Fibroblast of skin of abdomen (primary cell): ENCODE data around the gene GPSM1.
"Not testable (repeated sequence)": the region's sequence is repeated elsewhere in the genome, so short reads cannot be mapped to it uniquely, and the experiment has no call there.

Experiments used
- DNase-seq: peaks from one replicate; pipeline ENCODE4 v3.0.0-alpha.2; 2013

The GPSM1 gene

DNA sequence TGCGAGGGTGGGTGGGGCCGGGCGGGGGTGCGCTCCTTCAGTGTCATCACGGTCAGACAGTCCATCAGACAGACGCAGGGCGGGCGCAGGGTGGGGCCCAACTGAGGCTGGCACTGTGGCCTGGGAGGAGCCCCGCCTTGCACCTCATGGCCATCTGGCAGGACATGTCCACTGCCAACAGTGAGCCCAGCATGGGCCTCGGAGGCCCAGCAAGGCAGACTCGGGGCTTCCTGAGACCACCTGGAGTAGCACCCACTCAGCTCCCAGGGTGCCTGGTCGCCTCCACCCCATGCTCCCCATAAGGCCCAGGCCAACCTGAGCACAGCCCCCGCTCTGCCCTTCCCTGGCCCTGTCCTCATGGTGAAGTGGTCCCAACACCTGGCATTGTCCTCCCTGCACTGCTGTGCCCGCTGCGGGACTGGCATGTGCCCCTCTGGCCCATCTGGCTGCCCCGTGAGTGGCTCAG, 8.5 kb upstream of the GPSM1 start:
- no peak for DNase-seq

DNA sequence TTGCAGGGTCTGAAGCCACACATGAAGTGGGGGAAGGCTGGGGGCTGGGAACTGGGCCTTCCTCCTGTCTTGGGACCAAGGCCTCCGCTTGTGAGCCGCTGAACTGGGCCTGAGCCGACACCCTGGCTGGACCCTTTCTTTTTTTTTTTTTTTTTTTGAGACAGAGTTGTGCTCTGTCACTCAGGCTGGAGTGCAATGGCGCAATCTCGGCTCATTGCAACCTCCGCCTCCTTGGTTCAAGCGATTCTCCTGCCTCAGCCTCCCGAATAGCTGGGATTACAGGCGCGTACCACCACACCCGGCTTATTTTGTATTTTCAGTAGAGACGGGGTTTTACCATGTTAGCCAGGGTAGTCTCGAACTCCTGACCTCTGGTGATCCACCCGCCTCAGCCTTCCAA, 8.1 kb upstream of the GPSM1 start:
- not testable (repeated sequence) for DNase-seq

DNA sequence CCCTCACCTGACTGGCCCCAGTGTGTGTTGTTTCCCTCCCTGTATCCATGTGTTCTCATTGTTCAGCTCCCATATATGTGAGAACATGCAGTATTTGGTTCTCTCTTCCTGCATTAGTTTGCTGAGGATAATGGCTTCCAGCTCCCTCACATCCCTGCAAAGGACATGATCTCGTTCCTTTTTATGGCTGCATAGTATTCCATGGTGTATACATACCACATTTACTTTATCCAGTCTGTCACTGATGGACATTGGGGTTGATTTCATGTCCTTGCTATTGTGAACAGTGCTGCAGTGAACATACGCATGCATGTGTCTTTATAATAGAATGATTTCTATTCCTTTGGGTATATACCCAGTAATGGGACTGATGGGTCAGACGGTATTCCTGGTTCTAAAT, 7.4 kb upstream of the GPSM1 start:
- not testable (repeated sequence) for DNase-seq

DNA sequence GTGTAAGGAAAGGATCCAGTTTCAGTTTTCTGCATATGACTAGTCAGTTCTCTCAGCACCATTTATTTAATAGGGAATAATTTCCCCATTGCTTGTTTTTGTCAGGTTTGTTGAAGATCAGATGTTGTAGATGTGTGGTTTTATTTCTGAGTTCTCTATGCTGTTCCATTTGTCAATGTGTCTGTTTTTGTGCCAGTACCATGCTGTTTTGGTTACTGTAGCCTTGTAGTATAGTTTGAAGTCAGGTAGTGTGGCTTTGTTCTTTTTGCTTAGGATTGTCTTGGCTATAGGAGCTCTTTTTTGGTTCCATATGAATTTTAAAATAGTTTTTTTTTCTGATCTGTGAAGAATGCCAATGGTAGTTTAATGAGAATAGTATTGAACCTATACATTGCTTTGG, 6.4 kb upstream of the GPSM1 start:
- DNase-seq, result not testable (repeated sequence)

DNA sequence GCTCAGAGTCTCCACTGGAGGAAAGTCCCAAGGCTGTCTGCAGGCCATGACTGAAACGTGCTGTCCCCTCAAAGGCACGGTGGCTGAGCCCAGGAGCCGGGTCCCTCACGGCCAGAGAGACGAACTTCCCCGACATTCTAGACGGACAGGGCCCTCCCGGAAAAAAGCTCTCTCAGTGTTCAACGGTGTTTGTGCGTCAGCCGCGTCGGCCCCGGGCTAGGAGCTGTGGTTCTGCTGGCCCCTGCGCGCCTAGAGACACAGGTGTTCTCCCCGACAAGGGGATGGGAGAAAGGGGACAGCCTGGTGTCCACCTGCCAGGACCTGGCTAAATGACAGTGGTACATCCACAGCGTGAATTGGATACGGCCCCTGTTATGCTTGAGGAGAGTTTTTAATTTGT, 5.8 kb upstream of the GPSM1 start:
- no peak for DNase-seq

DNA sequence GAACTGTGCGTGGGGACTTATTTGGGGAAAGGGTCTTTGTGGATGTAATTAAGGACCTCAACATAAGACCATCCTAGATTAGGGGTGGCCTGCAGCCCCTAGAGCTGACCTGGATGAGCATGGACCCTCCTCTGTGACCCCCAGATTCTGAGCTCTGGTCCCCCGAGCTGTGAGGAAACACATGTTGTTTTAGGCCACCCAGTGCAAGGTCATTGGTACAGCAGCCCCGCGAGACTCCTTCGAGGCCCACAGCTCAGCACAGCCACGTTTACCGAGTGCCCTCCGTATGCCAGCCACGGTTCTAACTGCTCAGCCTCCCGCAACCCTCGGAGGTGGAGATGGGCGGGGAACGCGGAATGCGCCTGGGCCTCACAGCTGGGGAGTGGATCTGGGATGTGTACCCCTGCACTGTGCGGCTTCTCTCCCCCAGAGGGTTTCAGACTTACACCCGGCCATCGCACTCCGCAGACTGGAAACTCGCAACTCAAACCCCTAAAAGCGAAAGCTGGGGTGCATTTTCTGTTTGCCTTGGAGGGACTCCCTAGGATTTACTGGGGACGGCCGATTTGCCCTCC, 4.5 kb upstream of the GPSM1 start:
- no peak for DNase-seq

DNA sequence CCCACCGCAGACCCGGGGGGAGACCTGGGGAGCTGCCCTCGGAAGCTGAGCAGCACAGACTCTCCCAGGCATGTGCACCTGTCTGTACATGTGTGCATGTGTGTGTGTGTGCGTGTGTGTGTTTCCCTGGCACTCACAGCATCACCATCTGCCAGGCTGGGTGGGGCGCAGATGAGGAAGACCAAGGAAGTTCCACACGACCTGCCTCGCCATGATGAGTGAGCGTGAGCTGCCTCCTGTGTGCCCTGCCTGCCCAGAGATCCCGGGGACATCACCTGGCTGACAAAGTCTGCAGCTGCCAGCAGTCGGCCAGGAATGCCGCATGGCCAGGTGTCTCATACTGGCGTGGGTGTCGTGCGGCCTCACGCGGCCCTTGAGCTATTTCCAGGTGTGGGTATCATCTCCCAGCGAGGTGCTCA, 4.0 kb upstream of the GPSM1 start:
- DNase-seq, result no peak

DNA sequence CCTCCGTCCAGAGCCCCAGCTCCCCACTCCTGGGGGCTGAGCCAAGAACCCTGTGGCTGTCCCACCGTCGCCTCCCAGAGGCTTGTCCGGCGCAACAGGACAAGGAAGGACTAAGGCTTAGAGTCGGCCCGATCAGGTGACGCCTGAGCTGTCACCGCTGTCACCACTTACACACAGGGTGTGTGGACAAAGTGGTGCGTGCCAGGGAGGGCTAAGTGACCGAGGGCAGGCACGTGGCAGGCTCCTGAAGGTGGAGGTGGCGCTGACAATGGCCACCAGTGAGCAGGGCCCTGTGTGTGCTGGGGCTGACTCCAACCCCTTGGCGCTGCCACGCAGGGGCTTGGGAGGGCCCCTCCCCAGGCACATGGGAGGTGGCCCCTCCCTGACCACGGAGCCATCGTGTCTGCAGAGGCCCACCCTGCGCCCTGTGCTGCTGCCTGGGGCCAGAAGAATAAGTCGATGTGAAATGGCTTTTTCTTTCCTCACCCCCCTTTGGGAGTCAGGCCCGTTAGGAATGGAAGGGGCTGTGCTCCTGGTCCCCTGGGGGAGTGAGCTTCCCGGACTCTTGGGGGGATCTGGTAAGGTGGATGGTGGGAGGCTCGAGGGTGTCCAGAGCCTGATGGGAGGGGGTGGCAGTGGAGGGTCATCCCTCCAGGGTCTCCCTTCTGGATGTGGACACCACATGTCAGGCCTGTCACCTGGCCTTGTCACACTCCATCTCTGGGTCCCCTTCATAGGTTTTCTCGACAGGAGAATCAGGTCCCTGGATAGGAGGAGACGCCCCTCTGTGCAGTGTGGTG, 2.6 kb upstream of the GPSM1 start:
- DNase-seq, result no peak

DNA sequence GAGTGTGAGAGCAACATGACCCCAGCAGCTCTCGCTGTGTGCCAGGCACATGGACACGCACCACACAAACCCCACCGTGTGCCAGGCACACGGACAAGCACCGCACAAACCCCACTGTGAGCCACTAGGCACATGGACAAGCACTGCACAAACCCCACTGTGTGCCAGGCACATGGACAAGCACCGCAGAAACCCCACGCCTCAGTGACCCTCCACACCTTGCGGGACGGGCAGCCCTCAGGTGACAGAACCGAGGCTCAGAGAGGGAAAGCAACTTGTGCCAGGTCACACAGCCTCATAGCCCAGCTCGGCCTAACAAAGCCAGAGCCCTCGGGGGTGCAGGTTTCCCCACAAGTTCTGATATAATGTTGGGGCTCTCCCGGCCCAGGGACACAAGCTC, 2.0 kb upstream of the GPSM1 start:
- DNase-seq, result no peak

DNA sequence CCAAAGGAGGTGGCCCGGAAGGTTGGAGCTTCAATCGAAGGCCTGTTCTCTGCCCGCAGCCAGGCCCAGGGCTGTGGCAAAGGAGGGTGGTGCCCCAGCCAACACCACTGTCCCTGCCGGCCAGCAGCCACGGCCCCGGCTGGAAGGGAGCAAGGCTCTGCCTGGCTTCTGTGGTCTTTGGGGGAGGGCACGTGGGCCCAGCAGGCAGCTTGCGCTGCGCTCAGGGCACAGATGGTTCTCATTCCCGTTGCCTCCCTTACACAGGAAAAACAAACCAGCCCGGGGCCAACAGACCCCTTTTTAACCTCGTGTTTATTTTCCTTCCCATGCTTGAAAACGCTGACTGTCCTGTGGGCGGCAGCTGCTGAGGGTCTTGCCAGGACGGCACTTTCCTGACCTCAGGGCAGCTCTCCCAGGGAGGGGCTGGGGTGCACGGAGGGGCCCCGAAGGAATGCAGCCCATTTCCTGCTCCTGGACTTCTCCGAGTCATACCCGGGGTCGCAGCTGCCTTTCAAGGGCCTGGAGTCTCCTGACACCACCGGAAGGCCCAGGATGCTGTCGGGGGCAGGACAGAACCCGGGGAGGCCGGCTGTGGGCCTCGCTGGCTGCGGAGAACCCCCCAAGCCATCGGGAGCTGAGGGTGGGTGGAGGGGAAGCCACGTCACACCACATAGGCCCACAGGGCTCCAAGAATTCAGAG, 1.1 kb upstream of the GPSM1 start:
- DNase-seq, result peak; percentile 77

DNA sequence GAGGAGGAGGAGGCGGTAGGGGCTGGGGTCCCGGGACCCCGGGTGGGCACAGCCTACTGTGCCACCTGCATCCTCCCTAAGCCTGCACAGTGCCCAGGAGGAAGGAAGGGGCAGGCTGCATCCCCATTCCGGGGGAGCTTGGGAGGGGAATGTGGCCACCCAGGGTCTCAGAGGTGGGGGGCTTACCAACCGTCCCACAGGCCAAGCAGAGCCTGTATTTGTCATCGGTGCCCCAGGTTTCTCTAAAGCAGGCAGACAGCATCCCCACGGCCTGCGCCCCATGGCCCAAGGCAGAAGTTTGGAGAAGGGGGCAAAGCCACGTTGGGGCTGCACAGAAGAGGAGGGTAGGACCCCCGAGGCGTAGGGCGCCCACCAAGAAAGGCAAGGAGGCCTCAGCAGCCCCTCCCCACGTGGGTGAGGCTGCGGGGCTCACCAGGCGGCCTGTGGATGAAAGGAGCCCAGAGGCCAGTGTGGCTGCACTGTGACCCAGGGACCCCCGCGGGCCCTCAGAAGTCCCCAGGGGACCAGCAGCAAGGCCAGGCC, 507 bp upstream of the GPSM1 start:
- peak; percentile 16 for DNase-seq

DNA sequence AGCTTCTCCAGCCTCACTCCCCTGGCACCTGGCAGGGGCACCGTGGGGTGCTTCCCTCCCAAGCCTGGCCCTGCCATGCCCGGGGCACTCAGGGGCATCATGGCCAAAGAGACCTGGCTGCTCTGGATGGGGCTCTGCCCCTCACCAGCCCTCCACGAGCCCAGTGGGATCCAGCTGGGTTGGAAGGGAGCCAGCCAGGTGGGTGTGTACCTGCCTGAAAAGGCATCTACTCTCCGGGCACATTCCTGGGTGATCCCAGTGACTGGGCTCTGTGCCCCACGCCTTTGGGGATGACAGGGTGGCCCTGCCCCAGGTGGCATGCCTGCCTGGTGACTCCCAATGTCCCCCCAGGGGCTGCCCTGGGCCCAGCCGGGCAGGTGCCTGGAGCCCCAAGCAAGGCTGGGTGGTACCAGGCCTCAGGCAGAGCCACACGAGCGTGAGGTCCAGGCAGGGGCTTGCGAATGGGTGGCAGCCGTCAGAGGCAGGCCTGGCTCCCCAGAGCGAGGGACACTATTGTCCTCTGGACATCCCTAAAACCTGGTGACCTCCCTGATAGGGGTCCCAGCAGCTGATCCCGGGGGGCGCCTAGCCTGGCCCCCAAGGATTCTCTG, 777 bp downstream of the GPSM1 start:
- no peak for DNase-seq

DNA sequence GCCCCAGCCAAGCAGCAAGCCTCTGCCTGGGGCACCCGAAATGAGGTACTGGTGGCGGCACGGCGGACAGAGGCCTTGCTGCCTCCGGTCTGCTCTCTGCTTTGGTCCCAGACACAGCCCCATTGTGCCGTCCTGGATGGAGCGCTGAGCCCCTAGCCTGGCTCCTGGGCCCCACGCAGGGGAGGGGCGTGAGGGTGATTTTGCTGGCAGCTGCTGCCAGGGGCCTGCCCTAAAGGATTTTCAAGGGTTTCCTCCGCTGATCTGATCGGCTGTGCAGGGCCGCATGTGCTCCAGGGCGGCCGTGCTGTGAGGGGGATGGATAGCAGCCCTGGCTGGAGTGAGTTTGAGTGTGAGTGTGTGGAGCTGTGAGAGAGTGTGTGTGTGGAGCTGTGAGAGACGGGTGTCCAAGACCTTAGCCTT, 1.3 kb downstream of the GPSM1 start:
- peak; percentile 38 for DNase-seq

DNA sequence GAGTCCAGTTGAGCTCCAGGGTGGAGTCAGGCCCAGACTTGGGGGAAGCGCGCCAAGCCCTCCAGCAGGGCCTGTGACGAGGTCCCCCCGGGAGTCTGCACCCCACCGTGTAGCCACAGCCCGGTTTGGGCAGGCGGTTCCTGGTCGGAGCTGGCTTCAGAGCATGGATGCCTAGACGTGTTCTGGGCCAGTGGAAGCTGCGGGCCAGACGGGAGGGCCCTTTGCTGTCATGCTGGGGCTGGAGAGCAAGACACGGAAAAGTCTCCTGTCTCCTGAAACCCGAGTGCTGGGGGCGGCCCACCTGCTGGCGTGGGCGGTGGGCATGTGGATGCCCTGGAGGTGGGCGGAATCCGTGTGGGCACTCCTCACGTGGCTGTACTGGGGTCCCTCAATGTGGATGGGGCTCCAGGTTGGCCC, 1.9 kb downstream of the GPSM1 start:
- DNase-seq, result no peak

DNA sequence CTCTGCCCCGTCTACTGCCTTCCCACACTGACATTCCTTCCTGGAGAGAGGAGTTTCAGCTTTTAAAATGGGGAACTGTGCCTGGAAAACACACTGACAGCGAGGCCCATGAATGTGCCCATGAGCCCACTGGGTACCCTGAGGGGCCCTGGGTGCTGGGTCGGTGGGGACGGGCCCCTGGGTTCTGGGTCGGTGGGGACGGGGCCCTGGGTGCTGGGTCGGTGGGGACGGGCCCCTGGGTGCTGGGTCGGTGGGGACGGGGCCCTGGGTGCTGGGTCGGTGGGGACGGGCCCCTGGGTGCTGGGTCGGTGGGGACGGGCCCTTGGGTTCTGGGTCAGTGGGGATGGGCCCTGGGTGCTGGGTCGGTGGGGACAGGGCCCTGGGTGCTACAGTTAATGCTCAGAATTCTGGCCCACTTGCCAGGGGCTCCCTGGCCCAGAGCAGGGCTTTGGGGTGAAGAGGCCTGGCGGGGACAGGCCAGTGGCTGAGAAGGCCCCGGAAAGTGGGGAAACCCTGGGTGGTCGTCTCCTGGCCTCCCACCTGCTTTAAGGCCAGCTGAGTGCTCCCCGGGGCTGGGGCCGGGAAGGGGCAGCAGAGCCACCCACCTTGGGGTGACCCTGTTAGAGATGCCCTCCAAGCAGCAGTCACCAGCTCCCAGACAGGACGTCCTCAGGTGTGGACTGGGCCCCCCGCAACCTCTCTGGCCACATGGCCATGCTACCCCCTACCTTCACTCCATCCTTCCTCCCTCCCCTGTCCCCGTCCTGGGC, 2.5 kb downstream of the GPSM1 start:
- no peak for DNase-seq

DNA sequence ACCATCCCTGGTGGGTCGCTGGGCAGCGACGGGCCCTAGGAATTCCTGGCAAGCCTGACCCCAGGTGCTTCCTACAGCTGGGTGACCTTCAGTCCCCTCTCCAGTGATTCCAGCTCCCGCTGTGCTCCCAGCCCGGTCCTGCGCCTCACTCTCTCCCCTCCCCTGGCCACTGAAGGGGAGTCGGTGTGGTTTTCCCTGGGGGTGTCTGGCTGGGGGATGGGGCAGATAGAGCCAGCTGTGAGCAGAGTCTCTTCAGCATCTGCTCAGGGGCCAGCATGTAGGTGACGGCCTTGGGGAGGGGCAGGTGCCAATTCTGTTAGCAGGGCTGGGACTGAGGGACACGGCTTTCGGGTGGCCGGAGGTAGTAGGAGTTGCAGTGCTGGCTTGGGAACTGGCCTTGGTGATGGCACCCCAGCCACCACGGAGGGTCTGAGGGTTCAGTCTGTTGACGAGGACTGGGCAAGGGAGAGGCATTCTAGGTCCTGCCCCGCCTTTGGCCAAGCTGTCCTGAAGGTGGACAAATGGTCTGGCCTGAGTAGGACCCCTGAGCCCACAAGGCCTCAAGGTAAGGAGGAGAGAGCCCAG, 3.2 kb downstream of the GPSM1 start:
- DNase-seq, result no peak

DNA sequence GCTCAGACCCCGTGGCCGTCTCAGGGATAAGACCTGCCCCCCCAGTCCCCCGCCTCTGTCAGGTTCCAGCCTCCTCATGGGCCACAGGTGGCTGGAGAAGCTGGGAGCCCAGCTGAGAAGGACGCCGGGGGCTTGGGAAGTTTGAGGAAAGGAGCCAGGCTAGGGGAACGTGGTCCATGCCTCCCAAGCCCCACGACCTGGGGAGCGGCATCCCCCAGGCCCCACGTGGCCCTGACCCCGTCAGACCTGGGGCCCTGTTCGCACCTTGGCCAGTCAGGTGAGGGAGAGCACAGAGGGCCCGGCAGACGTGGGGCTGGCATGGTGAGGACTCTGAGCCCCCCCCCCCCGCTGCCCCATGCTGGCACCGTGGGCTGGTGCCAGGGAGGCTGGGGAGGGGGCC, 3.7 kb downstream of the GPSM1 start:
- no peak for DNase-seq

DNA sequence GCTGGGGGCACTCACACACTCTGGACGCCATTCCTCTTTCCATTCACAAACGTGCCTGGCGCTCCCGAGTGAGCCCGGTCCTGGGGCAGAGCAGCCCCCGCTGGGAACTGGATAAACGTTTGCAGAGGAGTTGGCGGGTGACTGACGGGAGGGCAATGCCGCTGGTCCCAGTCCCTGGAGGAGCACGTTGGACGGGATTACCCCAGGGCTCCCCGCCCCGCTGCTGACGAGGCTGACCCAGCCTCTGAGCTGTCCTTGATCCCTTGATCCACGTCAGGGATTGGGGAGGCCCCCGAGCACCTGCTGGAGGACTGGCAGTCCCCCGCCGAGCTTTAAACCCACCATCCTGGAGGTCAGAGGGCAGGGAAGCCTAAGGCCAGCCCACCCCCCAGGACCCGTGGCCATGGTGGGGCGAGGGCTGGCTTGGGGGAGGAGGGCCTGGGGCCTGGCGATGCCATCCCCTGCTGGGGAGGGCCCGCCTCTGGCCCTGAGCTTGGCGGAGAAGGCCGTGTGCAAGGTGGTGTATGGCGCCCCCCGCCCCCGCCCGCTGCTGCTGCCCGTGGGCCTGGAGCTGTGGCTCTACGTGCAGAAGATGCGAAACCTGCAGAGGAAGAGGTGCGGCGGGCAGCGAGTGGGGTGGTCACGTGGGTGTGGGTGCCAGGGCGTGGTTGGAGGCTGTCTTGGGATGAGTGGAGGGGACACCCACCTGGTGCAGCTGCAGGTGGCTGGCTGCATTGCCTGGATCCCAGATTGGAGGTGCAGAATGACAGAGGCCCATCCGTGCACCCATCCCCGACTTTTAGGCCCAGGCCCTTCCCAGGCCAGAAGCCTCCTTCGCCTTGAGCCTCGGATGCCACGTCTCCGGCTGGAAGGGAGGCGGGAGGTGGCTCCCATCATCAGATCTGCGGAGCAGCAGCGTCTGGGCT, 4.5 kb downstream of the GPSM1 start:
- DNase-seq, result no peak

DNA sequence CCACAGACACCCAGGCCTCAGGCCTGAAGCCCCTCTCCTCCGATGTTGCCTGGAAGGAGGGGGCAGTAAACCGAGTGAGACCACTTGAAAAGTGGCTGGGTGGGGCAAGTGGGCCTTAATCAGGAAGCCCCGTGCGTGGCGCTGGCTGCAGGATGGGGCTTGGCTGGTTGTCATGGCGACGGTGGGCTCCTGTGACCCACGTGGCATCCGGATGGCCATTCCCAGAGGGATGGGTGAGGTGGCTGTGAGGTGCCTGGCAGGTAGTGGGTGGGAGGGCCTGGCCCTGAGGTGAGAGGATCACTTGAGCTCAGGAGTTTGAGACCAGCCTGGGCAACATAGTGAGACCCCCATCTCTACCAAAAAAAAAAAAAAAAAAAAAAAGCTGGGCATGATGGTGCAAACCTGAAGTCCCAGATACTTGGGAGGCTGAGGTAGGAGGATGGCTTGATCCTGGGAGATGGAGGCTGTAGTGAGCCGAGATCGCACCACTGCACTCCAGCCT, 5.2 kb downstream of the GPSM1 start:
- DNase-seq, result no peak

DNA sequence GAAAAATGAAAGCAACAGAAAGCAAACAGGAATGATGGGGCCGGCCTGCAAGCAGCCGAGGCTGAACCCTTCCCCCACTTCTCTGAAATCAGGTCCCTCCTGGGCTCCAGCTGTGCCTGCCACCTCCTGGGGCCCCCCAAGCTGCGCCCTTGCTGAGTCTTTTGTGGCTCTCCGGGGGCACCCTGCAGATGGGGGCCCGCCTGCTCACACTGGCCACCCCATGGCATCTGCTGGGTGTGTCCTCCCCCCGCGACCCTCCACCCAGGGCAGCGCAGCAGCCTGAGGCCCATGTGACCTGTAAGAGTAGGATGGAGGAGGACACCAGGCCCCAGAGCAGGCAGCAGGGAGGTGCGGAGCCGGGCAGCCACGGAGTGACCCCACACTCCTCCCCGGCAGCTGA, 5.7 kb downstream of the GPSM1 start:
- DNase-seq, result no peak
